HG03196 (cell line): ENCODE measurements around the gene ARMH1.
"Not testable (repeated sequence)": the region's sequence is repeated elsewhere in the genome, so short reads cannot be mapped to it uniquely, and the experiment has no call there.

Experiments used
- ATAC-seq: cut with Tn5 transposase; IDR thresholded peaks from one replicate; pipeline ENCODE4 v1.9.1; 2021; ENCODE audit not compliant: unreplicated experiment

Gene ARMH1

GRCh38 chr1:44693159-44693558 lies 18.6 kb downstream of the ARMH1 start:
- no peak for ATAC-seq

GRCh38 chr1:44693900-44694299 lies 19.4 kb downstream of the ARMH1 start:
- ATAC-seq = no peak

- ATAC-seq = peak; percentile 38
Observed at GRCh38 chr1:44694863-44695478, 20.5 kb downstream of the ARMH1 start.

GRCh38 chr1:44695671-44696070 lies 21.2 kb downstream of the ARMH1 start:
- ATAC-seq = no peak

GRCh38 chr1:44696101-44696500 lies 21.6 kb downstream of the ARMH1 start:
- no peak for ATAC-seq

- peak; percentile 59 for ATAC-seq
Observed at GRCh38 chr1:44696789-44697345, 22.4 kb downstream of the ARMH1 start.

GRCh38 chr1:44698138-44698537 lies 23.6 kb downstream of the ARMH1 start:
- no peak for ATAC-seq

- not testable (repeated sequence) for ATAC-seq
Observed at GRCh38 chr1:44699375-44699774, 24.9 kb downstream of the ARMH1 start.

- no peak for ATAC-seq
Observed at GRCh38 chr1:44700573-44700972, 26.1 kb downstream of the ARMH1 start.

- ATAC-seq = no peak
Observed at GRCh38 chr1:44701141-44701573, 26.6 kb downstream of the ARMH1 start.

GRCh38 chr1:44705470-44705869 lies 31.0 kb downstream of the ARMH1 start:
- no peak for ATAC-seq

- no peak for ATAC-seq
Observed at GRCh38 chr1:44705938-44706337, 31.4 kb downstream of the ARMH1 start.

GRCh38 chr1:44707112-44707881 lies 32.8 kb downstream of the ARMH1 start:
- no peak for ATAC-seq

GRCh38 chr1:44707959-44708831 lies 33.7 kb downstream of the ARMH1 start:
- ATAC-seq = no peak

- ATAC-seq = no peak
Observed at GRCh38 chr1:44713321-44713781, 38.8 kb downstream of the ARMH1 start.

GRCh38 chr1:44714532-44714931 lies 40.0 kb downstream of the ARMH1 start:
- ATAC-seq = no peak

GRCh38 chr1:44714944-44715571 lies 40.5 kb downstream of the ARMH1 start:
- peak; percentile 45 for ATAC-seq

- no peak for ATAC-seq
Observed at GRCh38 chr1:44717156-44717555, 42.6 kb downstream of the ARMH1 start.

GRCh38 chr1:44717653-44718052 lies 43.1 kb downstream of the ARMH1 start:
- no peak for ATAC-seq

- ATAC-seq = no peak
Observed at GRCh38 chr1:44718091-44718490, 43.6 kb downstream of the ARMH1 start.

GRCh38 chr1:44719318-44719717 lies 44.8 kb downstream of the ARMH1 start:
- ATAC-seq = no peak
